GM23338 (cell line): Measurements from ENCODE around the gene SLC5A4.

Source experiments
- CREB1 ChIP-seq: fragments of 250-450 bp; sonication (Bioruptor Pico); IDR thresholded peaks from 2 replicates; pipeline ENCODE4 v1.5.0; 2020; ENCODE audit warnings: low read depth, mild to moderate bottlenecking, moderate library complexity
- CTCF ChIP-seq, 2 experiments: fragments of 200-600 bp in 1 of 2; sonication (generic) in 1 of 2; conservative IDR thresholded peaks; 2 replicates each; pipeline versions ENCODE4 v1.5.1 to v1.6.1; 2016 to 2017; ENCODE audit warnings: antibody characterized with exemption in 2 of 2, low read depth in 2 of 2, mild to moderate bottlenecking in 2 of 2, moderate library complexity in 1 of 2
- EZH2 ChIP-seq: fragments of 200-600 bp; sonication (generic); IDR thresholded peaks from one replicate; pipeline ENCODE4 v1.8.0; 2017; ENCODE audit warnings: antibody characterized with exemption, mild to moderate bottlenecking, low read depth; ENCODE audit not compliant: unreplicated experiment
- EZH2phosphoT487 ChIP-seq: fragments of 200-600 bp; sonication (generic); IDR thresholded peaks from one replicate; pipeline ENCODE4 v1.8.1; 2018; ENCODE audit warnings: antibody characterized with exemption; ENCODE audit not compliant: unreplicated experiment
- JUNB ChIP-seq: IDR thresholded peaks from one replicate; pipeline ENCODE4 v1.6.1; 2016; ENCODE audit warnings: antibody characterized with exemption; ENCODE audit not compliant: unreplicated experiment
- REST ChIP-seq: IDR thresholded peaks from one replicate; pipeline ENCODE4 v1.6.1; 2018; ENCODE audit warnings: antibody characterized with exemption; ENCODE audit not compliant: unreplicated experiment
- STAT1 ChIP-seq: IDR thresholded peaks from one replicate; pipeline ENCODE4 v1.6.1; 2016; ENCODE audit warnings: antibody characterized with exemption; ENCODE audit not compliant: unreplicated experiment

- TF ChIP-seq EZH2phosphoT487 = no peak
- TF ChIP-seq CTCF (conservative IDR thresholded peaks at IDR 0.05; ENCODE audit: low read depth in 2 of 2) = no peak
- TF ChIP-seq CREB1 = no peak
- no peak for TF ChIP-seq JUNB
- TF ChIP-seq STAT1 = no peak
- no peak for TF ChIP-seq EZH2
- no peak for TF ChIP-seq REST
These were observed 18.2 kb downstream of the SLC5A4 start for GRCh38 chr22:32236970-32237369.
